GM23338 (cell line): ENCODE results near the gene MAP3K14. TPM values are rescaled to one million over a fixed set of nuclear protein-coding genes. Genes with fewer than 3 reads are reported as not detected.

Experiments used
- ATAC-seq: fragments of 200-7000 bp; cut with Tn5 transposase; 3 replicates; pipeline ENCODE4 v1.9.1; 2020
- DNase-seq: peaks from one replicate; pipeline ENCODE4 v3.0.0-alpha.2; 2015; ENCODE audit warnings: low spot score
- H2AFZ ChIP-seq: fragments of 200-600 bp; sonication (generic); 2 replicates; pipeline ENCODE4 v1.8.0; 2016; ENCODE audit warnings: antibody characterized with exemption, mild to moderate bottlenecking, moderate library complexity
- H3F3A ChIP-seq: fragments of 200-600 bp; sonication (generic); replicated peaks from 2 replicates; pipeline ENCODE4 v1.8.0; 2017; ENCODE audit warnings: antibody characterized with exemption, mixed run types, low read depth
- H3K27ac ChIP-seq: fragments of 200-600 bp; sonication (generic); 2 replicates; pipeline ENCODE4 v1.6.1; 2016; ENCODE audit warnings: low read depth
- H3K27me3 ChIP-seq: fragments of 200-600 bp; sonication (generic); 2 replicates; pipeline ENCODE4 v1.8.0; 2016; ENCODE audit warnings: mild to moderate bottlenecking, mixed run types, moderate library complexity; ENCODE audit not compliant: insufficient read depth
- H3K36me3 ChIP-seq: fragments of 200-600 bp; sonication (generic); 2 replicates; pipeline ENCODE4 v1.8.0; 2016; ENCODE audit warnings: mild to moderate bottlenecking; ENCODE audit not compliant: insufficient read depth
- H3K4me1 ChIP-seq: fragments of 200-600 bp; sonication (generic); 2 replicates; pipeline ENCODE4 v1.8.0; 2016; ENCODE audit warnings: mild to moderate bottlenecking, moderate library complexity; ENCODE audit not compliant: insufficient read depth
- H3K4me2 ChIP-seq: fragments of 200-600 bp; sonication (generic); 2 replicates; pipeline ENCODE4 v1.7.1; 2017; ENCODE audit warnings: mixed run types
- H3K4me3 ChIP-seq: fragments of 200-600 bp; sonication (generic); 2 replicates; pipeline ENCODE4 v1.6.1; 2016; ENCODE audit warnings: mixed run types
- H3K79me2 ChIP-seq: fragments of 200-600 bp; sonication (generic); replicated peaks from 2 replicates; pipeline ENCODE4 v1.8.0; 2017; ENCODE audit warnings: mild to moderate bottlenecking; ENCODE audit not compliant: insufficient read depth
- H3K9me2 ChIP-seq: fragments of 200-600 bp; sonication (generic); 2 replicates; pipeline ENCODE4 v1.8.0; 2017; ENCODE audit not compliant: insufficient read depth
- H4K20me1 ChIP-seq: fragments of 200-600 bp; sonication (generic); replicated peaks from 2 replicates; pipeline ENCODE4 v1.8.0; 2017; ENCODE audit warnings: mild to moderate bottlenecking; ENCODE audit not compliant: insufficient read depth
- H3K27ac Mint-ChIP-seq: 2 replicates; pipeline ENCODE4 v1.8.0; 2020; ENCODE audit warnings: inconsistent platforms, mild to moderate bottlenecking, moderate library complexity, mixed read lengths
- H3K27me3 Mint-ChIP-seq: 3 replicates; pipeline ENCODE4 v1.8.0; 2022; ENCODE audit warnings: low read depth, mild to moderate bottlenecking, moderate library complexity, mixed read lengths, inconsistent platforms; ENCODE audit not compliant: insufficient read depth, poor library complexity
- H3K36me3 Mint-ChIP-seq: 3 replicates; pipeline ENCODE4 v1.8.0; 2021; ENCODE audit warnings: low read depth, mild to moderate bottlenecking, inconsistent platforms, moderate library complexity, mixed read lengths
- H3K4me1 Mint-ChIP-seq: 3 replicates; pipeline ENCODE4 v1.8.0; 2020; ENCODE audit warnings: mild to moderate bottlenecking, inconsistent platforms, mixed read lengths
- H3K4me3 Mint-ChIP-seq: 3 replicates; pipeline ENCODE4 v1.8.0; 2021; ENCODE audit warnings: moderate library complexity, mild to moderate bottlenecking, inconsistent platforms, mixed read lengths
- H3K9me3 Mint-ChIP-seq: 3 replicates; pipeline ENCODE4 v1.8.0; 2020; ENCODE audit warnings: moderate library complexity, mild to moderate bottlenecking, inconsistent platforms, mixed read lengths
- CREB1 ChIP-seq: fragments of 250-450 bp; sonication (Bioruptor Pico); IDR thresholded peaks from 2 replicates; pipeline ENCODE4 v1.5.0; 2020; ENCODE audit warnings: low read depth, mild to moderate bottlenecking, moderate library complexity
- CTCF ChIP-seq, 2 experiments: fragments of 200-600 bp in 1 of 2; sonication (generic) in 1 of 2; conservative IDR thresholded peaks; 2 replicates each; pipeline versions ENCODE4 v1.5.1 to v1.6.1; 2016 to 2017; ENCODE audit warnings: antibody characterized with exemption in 2 of 2, low read depth in 2 of 2, mild to moderate bottlenecking in 2 of 2, moderate library complexity in 1 of 2
- ETS1 ChIP-seq: IDR thresholded peaks from 2 replicates; pipeline ENCODE4 v1.6.1; 2016; ENCODE audit warnings: antibody characterized with exemption
- EZH2 ChIP-seq: fragments of 200-600 bp; sonication (generic); IDR thresholded peaks from one replicate; pipeline ENCODE4 v1.8.0; 2017; ENCODE audit warnings: antibody characterized with exemption, mild to moderate bottlenecking, low read depth; ENCODE audit not compliant: unreplicated experiment
- EZH2phosphoT487 ChIP-seq: fragments of 200-600 bp; sonication (generic); IDR thresholded peaks from one replicate; pipeline ENCODE4 v1.8.1; 2018; ENCODE audit warnings: antibody characterized with exemption; ENCODE audit not compliant: unreplicated experiment
- JUNB ChIP-seq: IDR thresholded peaks from one replicate; pipeline ENCODE4 v1.6.1; 2016; ENCODE audit warnings: antibody characterized with exemption; ENCODE audit not compliant: unreplicated experiment
- NANOG ChIP-seq: IDR thresholded peaks from 2 replicates; pipeline ENCODE4 v1.6.1; 2016; ENCODE audit warnings: antibody characterized with exemption, borderline replicate concordance
- POLR2AphosphoS5 ChIP-seq: IDR thresholded peaks from 2 replicates; pipeline ENCODE4 v1.6.1; 2016; ENCODE audit warnings: antibody characterized with exemption, low read depth
- REST ChIP-seq: IDR thresholded peaks from one replicate; pipeline ENCODE4 v1.6.1; 2018; ENCODE audit warnings: antibody characterized with exemption; ENCODE audit not compliant: unreplicated experiment
- STAT1 ChIP-seq: IDR thresholded peaks from one replicate; pipeline ENCODE4 v1.6.1; 2016; ENCODE audit warnings: antibody characterized with exemption; ENCODE audit not compliant: unreplicated experiment
- ZNF114 ChIP-seq: fragments of 250-450 bp; sonication (Bioruptor Pico); IDR thresholded peaks from 2 replicates; pipeline ENCODE4 v1.5.0; 2020; ENCODE audit warnings: mild to moderate bottlenecking, moderate library complexity
- ZNF331 ChIP-seq: fragments of 250-450 bp; sonication (Bioruptor Pico); IDR thresholded peaks from 2 replicates; pipeline ENCODE4 v1.5.0; 2020; ENCODE audit warnings: low read depth, mild to moderate bottlenecking, moderate library complexity
- ZNF462 ChIP-seq: fragments of 250-450 bp; sonication (Bioruptor Pico); IDR thresholded peaks from 2 replicates; pipeline ENCODE4 v1.5.0; 2020; ENCODE audit warnings: mild to moderate bottlenecking, moderate library complexity
- polyA plus RNA-seq: library from polyadenylated mRNA; unstranded; fragments of >200 nt; fragmentation: Nextera tagmentation; extraction: Ambion mirVana; gene quantifications from 2 replicates; pipeline ENCODE4 v1.2.1, GENCODE V29; 2016
- total RNA-seq: library from RNA; depleted of rRNA; stranded (reverse); fragments of >200 nt; shearing (Covaris generic); gene quantifications from 2 replicates; pipeline ENCODE4 v1.2.3, GENCODE V29; 2014

The MAP3K14 gene
- total and polyA plus RNA-seq, 2 experiments from 2014 or later = 1.3 to 4.9 TPM

GRCh38 chr17:45233423-45233924, 83.3 kb downstream of the MAP3K14 start:
- Mint-ChIP-seq H3K9me3 (no peaks in the 10 kb centered on the region), H3K4me3 (no peak overlapping the region), H3K27ac (no peak overlapping the region), H3K36me3 (no peaks in the 10 kb centered on the region; the same call in 2 of the 3 replicates), H3K4me1 (peaks cover 35% of the 10 kb centered on the region), H3K27me3 (peaks cover 28% of the 10 kb centered on the region)
- Histone ChIP-seq H3F3A (0 out of 2 replicates have a peak, but pooled peaks cover 2% of the 10 kb centered on the region), H3K4me1 (peaks cover 25% of the 10 kb centered on the region), H4K20me1 (no peaks in the 10 kb centered on the region; the same call in 1 of the 2 replicates), H3K79me2 (no peaks in the 10 kb centered on the region), H3K9me2 (no peaks in the 10 kb centered on the region), H3K27me3 (peaks cover 24% of the 10 kb centered on the region), H3K27ac (no peak overlapping the region), H2AFZ (no peak overlapping the region), H3K4me3 (no peak overlapping the region), H3K4me2 (no peak overlapping the region), H3K36me3 (no peaks in the 10 kb centered on the region)
- DNase-seq (no peak), ATAC-seq (no peak)
- no peak for TF ChIP-seq CTCF (conservative IDR thresholded peaks at IDR 0.05; ENCODE audit: low read depth in 2 of 2)
- TF ChIP-seq ZNF462 = no peak
- no peak for TF ChIP-seq EZH2
- no peak for TF ChIP-seq ZNF331 (CRISPR knock-in tag)
- no peak for TF ChIP-seq POLR2AphosphoS5
- no peak for TF ChIP-seq STAT1
- no peak for TF ChIP-seq JUNB
- TF ChIP-seq ZNF114 (CRISPR knock-in tag) = no peak
- TF ChIP-seq EZH2phosphoT487 = no peak
- no peak for TF ChIP-seq ETS1
- no peak for TF ChIP-seq NANOG
- TF ChIP-seq REST = no peak
- TF ChIP-seq CREB1 (CRISPR knock-in tag) = no peak
